ENCODE data around the gene LYRM2.

LYRM2 gene

DNA sequence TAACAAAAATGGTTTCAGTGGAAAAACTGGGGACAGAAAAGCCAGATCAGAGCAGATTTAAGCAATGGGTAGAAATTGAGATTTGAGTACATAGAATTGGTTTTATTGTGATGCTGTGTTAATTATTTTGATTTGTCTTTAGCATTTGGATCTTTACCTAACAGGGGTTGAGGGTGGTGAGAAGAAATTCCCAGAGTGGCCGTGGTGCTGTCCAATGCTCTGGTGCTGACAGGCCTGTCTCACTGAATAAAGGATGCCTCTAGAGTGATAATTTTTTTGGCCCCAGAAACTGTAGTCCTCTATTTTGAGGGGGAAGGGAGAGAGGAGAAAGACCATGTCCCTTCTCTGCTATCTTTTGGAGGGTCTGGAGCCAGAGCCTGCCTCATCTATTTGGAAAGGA, 79.1 kb downstream of the LYRM2 start:
- no peak for DNase-seq

DNA sequence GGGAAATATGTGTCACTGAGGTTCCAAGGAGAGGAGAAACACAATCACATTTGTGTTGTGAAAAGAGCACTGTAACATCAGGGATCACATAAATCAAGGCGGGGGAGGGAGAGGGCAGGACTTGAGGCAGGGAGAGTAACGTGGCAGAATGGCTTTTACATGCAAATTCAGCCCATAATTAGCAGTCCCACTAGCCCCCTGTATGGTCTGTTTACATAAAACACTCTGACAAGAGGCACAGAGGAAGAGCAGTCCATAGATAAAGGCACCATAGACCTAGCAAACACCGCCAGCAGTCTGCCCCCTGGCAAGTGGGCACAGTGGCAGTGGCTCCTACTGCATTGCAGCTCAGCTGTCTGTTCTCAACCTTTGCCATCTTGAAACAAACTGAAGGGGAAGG, 82.7 kb downstream of the LYRM2 start:
- DNase-seq, result no peak

DNA sequence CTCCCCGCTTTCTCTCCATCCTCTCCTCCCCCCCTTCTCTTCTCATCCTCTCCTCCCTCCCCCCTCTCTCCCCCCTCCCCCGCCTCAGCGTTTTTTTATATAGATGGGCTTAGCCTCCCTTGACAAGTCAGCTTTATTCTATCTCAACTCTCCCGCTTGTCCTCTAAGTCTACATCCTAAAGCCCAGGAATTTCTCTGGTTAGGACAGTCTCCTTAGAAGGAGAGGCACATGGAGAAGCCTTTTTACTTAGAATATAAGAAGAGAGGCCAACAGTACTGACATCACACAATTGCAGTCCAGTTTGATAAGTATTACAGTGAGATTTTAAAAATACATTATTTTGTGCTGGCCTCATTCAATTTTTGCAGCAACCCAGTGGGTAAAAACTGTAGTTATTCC, 83.5 kb downstream of the LYRM2 start:
- no peak for DNase-seq

DNA sequence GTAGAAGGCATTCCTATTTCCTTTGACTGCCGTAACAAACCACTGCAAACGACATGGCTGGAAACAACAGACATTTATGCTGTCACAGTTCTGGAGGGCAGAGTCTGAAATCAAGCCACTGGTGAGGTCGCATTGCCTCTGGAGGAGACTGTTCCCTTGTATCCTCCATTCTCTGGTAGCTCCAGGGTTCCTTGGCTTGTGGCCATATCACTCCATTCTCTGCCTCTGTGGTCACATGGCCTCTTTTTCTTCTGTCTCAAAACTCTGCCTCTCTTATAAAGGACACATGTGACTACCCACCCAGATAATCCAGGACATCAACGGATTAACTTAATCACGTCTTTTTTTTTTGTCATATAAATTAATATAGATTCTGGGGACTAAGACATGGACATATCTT, 84.4 kb downstream of the LYRM2 start:
- no peak for DNase-seq

DNA sequence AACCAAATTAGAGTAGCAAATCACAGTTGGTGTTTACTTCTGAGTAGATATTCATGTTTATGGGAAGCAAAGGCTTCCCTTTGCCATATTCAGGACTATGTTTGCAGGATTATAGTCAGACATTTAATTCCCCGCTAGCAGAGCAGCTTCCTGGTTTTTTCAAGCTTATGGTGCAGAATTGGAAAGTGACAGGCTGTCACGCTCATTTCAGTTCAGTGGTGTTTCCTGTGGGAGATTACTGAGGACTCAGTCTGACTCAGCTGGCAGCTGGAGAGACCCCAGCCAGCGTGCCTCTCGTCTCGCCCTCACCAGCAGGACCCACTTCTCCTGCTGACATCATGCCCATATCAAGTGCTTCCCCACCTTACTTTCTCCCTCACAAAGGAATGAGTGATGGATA, 85.1 kb downstream of the LYRM2 start:
- no peak for DNase-seq

DNA sequence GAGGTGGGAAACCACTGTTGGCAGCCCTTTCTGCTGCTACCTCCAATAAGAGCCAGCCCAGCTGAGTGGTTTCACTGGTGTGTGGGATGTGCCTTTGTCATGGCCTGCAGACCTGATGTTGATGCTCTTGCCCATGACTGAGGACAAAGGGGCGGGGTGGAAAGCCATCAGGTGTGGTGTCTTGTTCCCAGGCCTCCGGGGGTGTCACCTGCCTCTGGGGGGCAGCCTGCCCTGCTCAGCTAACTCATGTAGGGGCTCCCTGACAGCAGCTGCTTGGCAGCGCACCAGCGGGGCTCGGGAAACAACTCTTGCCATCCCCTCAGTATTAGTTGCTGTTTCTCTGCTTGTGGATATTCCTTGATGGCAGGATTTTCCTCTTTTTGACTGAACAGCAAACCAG, 91.3 kb downstream of the LYRM2 start:
- DNase-seq, result no peak

DNA sequence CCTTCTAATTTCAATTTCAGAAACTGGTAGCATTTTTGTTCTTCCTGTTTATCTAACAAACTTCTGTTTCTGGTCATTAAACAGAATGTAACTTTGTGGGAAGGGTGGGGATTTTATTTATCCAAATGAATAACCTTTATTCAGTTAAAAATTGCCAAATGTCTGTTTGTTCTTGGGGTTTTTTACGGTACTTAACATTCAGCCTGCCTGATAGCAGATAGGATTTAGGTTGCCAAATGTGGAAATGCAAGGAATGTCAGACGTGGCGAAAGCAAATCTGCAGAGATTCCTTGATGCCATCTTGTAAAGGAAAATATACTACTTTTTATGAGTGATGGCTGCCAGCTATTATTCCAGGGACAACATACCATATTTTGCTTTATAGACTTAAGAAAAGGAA, 95.7 kb downstream of the LYRM2 start:
- no peak for DNase-seq

DNA sequence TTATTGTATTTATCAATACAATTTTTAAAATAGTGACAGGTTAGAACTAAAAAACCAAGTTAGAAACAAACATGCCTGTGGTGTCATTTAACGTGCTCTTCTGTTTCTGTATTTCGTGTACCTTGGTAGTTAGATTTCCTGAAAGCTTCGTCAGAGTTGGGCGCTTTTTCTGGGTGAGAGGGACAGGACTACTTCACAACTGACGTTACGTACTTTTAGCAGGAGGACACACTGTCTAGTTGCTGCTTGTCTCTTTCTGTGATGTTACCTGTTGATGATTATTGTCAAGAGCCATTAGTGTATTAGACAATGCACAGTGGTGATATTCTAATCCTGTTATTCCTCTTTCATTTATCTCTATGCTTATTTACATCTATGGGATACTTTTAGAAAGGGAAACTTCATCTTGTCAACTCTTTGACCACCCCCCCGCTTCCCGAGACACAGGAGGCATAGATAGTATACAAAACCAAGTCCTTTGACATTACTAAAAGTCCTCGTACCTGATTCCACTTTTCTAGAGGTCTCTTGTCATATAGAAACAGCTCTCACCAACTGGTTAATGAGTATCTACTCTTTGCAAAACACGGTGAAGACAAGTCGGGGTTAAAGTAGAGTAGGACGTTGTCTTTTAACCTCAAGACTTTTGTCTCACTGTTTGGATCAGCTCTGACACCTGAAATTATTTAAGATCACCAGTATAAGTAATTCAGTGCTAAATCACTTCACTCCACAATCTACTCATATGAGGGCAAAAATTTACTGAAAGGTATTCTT, 96.3 kb downstream of the LYRM2 start:
- no peak for DNase-seq

DNA sequence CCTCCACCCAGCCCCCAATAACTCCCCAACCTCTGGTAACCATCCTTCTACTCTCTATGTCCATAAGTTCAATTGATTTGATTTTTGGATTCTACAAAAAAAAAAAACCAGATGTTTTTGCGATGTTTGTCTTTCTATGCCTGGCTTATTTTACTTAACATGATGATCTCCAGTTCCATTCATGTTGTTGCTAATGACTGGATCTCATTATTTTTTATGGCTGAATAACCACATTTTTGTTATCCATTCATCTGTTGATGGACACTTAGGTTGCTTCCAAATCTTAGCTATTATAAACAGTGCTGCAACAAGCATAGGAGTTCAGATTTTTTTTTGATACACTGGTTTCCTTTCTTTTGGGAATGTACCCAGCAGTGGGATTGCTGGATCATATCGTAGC, 98.8 kb downstream of the LYRM2 start:
- no peak for DNase-seq

DNA sequence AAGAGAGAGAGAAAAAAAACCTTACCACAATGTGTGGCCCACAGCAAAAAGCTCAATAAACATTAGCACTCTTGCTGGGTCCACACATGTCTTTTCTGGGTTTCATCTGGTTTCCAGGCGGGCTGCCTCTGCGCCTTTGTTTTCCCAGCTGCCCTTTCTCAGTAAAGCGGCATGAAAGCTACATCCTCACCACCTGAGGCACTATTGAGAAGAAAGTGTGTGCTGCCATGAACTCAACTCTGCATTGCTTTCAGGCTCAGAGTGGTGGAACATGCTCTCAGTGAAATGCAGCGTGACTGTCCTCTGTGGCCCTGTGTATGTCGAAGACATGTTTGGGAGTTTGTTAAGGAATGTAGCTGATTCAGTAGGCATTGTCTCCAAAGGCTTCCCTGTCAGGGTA, 102.3 kb downstream of the LYRM2 start:
- no peak for DNase-seq

DNA sequence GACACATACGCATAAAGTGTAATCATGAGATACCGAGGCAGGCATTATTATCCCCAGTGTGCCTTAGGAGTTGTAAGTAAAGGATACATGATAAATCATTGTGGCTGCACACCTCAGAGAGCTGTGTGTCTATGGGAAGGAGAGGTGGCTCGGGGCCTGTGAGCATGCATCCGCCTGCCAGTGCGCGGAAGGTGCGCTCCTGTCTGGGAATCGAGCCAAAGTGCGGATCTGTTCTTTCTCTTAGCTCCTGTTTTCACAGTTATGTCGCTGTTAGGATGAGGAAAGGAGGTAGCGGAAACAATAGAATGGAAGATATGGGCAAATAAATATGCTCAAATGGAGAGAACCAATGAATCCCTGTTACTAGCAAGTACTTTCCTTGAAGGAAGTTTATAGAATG, 107.6 kb downstream of the LYRM2 start:
- DNase-seq, result no peak

DNA sequence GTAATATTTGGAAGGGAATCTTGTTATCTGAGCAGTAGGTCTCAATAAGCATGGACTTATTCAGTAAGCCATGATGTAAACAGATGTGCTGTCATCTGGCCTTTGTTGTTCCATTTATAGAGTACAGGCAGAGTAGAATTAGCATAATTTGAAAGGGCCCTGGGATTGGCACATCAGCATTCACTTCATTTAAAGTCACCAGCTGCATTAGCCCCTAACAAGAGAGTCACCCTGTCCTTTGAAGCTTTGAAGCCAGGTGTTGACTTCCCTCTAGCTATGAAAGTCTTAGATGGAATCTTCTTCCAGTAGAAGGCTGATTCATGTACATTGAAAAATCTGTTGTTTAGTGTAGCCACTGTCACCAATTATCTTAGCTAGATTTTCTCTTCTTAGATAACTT, 109.7 kb downstream of the LYRM2 start:
- DNase-seq, result no peak

DNA sequence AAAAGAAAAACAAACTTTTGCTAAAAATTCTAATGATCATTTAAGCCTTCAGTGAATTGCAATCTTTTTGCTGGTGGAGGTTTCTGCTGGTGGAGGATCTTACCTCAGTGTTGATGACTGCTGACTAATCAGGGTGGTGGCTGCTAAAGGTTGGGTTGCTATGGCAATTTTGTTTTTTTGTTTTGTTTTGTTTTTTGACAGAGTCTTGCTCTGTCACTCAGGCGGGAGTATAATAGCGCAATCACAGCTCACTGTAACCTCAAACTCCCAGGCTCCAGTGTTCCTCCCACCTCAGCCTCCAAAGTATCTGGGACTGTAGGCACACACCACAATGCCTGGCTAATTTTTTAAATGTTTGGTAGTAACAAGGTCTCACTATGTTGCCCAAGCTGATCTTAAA, 110.9 kb downstream of the LYRM2 start:
- DNase-seq, result no peak

DNA sequence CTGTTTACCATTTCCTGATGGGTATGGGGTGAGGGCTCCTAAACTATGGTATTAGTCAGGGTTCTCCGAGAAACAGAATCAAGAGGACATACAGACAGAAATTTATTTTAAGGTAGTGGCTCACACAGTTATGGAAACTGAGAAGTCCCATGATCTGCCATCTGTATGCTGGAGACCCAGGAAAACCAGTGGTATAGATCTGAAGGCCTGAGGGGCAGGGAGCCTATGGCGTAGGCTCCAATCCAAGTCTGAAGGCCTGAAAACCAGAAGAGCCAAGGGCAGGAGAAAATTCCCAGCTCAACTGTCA, 112.0 kb downstream of the LYRM2 start:
- DNase-seq, result no peak

DNA sequence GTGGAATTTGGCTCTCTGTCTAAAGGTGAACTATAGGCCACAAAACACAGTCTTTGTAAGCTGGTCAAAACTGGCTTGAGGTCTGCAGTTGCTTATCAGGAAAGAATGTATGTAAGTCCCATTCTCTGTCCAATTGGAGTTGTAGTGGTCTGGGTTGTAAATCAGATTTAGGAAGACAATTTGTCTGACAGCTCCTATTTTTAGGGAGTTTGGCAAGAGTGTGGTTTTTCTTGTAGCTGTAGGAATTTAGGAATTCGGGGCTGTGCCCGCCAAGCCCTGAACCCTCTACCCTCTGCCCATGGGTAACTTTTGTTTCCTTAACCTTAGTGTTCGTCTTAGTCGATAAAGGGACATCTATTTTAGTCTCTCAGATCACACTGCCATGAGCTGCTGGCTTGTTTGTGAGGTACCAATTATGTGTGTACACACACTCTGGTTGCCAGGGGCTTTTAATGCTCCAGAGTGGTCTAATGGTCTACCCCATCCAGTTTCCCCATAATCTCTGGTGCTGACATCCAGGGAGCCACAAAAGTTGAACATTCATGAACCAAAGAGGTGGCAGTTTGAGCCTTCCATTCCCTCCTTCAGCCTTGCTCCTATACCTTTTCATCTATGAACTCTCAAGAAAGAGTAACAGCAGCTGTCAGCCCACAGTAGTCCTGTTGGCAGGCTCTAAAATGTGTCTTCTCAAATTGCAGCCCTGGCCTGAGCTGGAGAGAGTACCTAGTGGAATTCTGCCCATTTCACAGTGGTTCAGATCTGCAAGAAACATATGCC, 112.6 kb downstream of the LYRM2 start:
- DNase-seq, result no peak

DNA sequence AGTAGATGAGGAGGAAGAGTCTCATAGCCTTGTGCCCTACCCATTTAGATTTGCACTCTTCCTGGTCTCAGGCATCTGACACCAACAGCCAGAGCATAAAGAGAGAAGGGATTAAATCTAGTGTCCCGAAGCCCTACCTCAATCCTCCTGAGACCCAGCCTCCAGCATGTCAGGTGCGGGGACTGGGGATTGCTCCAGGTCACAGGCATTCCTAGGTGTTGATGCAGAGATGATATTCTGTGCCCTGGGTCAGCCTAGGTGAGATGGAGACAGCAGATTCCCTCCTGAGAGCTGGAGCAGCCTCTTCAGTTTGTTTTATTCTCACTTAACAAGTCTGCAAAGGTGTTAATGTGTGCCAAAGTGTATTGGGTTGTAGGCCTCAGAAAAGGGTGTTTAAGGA, 115.8 kb downstream of the LYRM2 start:
- DNase-seq, result no peak

DNA sequence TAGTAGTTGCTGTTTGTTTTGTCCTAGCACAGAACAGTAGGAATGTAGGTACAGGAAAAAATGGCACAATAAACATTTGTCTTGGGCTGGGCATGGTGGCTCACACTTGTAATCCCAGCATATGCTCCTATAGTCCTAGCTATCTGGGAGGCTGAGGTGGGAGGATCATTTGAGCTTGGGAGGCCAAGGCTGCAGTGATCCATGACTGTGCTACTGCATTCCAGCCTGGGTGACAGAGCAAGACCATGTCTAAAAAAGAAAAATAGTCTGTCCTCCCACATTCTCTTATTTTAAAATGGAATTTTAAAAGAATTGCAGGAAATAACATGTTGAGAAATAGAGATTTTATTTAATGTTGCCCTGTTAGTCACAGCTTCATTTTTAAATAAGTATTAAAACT, 117.8 kb downstream of the LYRM2 start:
- no peak for DNase-seq

DNA sequence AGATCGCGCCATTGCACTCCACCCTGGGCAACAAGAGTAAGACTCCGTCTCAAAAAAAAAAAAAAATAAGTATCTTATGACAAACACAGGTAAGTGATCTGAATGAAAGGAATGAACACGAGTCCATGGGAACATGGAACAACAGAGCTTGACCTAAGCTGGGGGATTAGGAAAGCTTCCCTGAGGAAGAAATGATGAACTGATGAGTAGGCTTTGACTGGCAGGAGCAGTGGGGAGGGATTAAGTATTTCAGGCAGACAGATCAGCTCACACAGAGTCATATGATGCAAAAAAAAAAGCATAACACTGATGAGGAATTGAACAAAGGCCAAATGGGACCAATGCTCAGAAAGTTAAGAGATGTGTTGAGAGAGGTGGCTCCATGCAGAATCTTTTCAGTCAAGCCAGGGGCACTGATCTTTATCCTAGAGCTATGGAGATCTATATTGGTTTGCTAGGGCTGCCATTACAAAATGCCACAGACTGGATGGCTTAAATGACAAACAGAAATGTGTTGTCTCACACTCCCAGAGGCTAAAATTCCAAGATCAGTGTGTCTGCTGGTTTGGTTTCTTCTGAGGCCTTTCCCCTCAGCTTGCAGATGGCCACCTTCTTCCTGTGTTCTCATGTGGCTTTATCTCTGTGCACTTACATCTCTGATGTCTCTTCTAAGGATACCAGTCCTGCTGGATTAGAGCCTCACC, 120.0 kb downstream of the LYRM2 start:
- no peak for DNase-seq
